Measurements from ENCODE around the gene SYNC. TPM values are rescaled to one million over a fixed set of nuclear protein-coding genes. Genes with fewer than 3 reads are reported as not detected.

The SYNC gene
- total and polyA plus RNA-seq, 9 of the 15 experiments (the other 6 are each of a cell fraction or from before 2014, with no cell fraction given): 0.49 to 1.1 (median 0.87) TPM

GRCh38 chr1:32725615-32725982 is 23.0 kb upstream of the SYNC start (continued):
- TF ChIP-seq, protein P1, sequence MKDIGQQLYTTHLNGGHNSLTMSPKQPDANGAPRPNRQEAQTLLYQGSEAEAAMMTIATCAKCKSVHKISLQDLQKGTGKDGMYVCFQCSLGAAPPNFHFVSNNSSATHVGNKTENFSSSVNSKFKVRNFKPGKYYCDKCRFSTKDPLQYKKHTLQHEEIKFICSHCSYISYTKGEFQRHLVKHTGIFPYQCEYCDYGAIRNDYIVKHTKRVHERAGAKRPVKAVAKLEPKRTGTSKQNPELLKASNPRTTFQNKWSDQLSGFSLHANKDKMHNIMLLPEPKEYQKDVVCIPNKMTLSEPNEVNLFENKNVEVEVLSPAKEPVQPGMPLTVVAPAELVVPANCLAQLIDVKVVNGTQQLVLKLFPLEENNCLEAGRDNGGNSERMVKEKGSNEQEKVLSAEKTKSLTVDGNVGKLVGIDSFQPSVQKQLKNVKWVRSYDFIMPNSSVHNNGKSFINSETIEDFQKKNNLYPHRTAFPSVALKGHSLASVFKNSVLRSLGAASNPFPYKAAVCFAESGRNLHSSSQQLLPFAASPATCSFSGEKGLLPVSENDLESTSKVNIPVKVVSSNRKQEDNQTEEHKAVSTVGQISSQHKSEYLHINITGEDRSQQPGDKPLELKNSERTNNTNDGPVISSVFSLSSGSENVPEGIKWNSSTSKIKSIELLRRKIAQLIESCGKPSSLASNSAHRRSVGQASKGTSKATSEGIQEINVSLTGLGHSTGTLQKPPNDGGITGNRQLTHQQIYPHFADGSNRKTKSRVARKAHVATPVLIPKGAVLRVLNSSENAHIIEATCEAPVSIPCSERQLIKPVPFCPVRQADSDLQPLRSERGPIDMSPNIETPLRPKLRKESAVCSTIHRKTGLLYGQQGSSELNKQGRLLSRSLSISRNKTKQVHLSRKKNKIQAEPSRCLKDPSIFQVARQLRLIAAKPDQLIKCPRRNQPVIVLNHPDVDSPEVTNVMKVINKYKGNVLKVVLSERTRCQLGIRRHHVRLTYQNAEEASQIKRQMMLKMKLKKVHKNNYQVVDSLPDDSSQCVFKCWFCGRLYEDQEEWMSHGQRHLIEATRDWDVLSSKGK (CRISPR knock-in tag; IDR thresholded peaks at IDR 0.05): no peak
- TF ChIP-seq, protein P2, sequence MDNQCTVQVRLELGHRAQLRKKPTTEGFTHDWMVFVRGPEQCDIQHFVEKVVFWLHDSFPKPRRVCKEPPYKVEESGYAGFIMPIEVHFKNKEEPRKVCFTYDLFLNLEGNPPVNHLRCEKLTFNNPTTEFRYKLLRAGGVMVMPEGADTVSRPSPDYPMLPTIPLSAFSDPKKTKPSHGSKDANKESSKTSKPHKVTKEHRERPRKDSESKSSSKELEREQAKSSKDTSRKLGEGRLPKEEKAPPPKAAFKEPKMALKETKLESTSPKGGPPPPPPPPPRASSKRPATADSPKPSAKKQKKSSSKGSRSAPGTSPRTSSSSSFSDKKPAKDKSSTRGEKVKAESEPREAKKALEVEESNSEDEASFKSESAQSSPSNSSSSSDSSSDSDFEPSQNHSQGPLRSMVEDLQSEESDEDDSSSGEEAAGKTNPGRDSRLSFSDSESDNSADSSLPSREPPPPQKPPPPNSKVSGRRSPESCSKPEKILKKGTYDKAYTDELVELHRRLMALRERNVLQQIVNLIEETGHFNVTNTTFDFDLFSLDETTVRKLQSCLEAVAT (IDR thresholded peaks at IDR 0.05): 0 out of 4 replicates have a peak, but pooled peaks of 1 of the 2 experiments have one; percentile 66
- TF ChIP-seq PHF20 (IDR thresholded peaks at IDR 0.05; ENCODE audit: partially characterized antibody) (no peak), RHOXF2B (CRISPR knock-in tag; conservative IDR thresholded peaks at IDR 0.05) (no peak), U2AF1 (optimal IDR thresholded peaks at IDR 0.05; ENCODE audit: low read depth, low read length) (no peak), ETS2 (tag; IDR thresholded peaks at IDR 0.05; ENCODE audit: borderline replicate concordance, poor library complexity, severe bottlenecking) (no peak), CEBPG (CRISPR knock-in tag; IDR thresholded peaks at IDR 0.05) (no peak; the same call in 1 of the 2 replicates), CEBPG (tag; conservative IDR thresholded peaks at IDR 0.05 in 1 of 2, IDR thresholded peaks at IDR 0.05 in 1 of 2) (peak in 1 of 2 experiments; percentile 45; a peak in 1 of 4 replicates), NR3C1 (CRISPR knock-in tag; IDR thresholded peaks at IDR 0.05) (no peak), TAF9B (IDR thresholded peaks at IDR 0.05; ENCODE audit: partially characterized antibody) (no peak), PHF21A (IDR thresholded peaks at IDR 0.05; ENCODE audit: borderline replicate concordance, low read depth) (no peak), NELFE (IDR thresholded peaks at IDR 0.05; ENCODE audit: insufficient read depth, insufficient read length) (no peak), SPI1 (IDR thresholded peaks at IDR 0.05; ENCODE audit: borderline replicate concordance, low read depth, low read length) (peak; percentile 53; the same call in 1 of the 2 replicates)
- TF ChIP-seq, protein P3, sequence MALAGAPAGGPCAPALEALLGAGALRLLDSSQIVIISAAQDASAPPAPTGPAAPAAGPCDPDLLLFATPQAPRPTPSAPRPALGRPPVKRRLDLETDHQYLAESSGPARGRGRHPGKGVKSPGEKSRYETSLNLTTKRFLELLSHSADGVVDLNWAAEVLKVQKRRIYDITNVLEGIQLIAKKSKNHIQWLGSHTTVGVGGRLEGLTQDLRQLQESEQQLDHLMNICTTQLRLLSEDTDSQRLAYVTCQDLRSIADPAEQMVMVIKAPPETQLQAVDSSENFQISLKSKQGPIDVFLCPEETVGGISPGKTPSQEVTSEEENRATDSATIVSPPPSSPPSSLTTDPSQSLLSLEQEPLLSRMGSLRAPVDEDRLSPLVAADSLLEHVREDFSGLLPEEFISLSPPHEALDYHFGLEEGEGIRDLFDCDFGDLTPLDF (CRISPR knock-in tag; IDR thresholded peaks at IDR 0.05): no peak
- TF ChIP-seq, protein P4, sequence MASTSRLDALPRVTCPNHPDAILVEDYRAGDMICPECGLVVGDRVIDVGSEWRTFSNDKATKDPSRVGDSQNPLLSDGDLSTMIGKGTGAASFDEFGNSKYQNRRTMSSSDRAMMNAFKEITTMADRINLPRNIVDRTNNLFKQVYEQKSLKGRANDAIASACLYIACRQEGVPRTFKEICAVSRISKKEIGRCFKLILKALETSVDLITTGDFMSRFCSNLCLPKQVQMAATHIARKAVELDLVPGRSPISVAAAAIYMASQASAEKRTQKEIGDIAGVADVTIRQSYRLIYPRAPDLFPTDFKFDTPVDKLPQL (IDR thresholded peaks at IDR 0.05; ENCODE audit: extremely low read depth, insufficient read length): no peak

Data from K562 (cell line).